Stimulated activated CD8-positive, alpha-beta memory T cell treated with anti-CD3 and anti-CD28 coated beads, Interleukin-12 subunit alpha, Interleukin-12 subunit beta, amount 100 ng/mL, for 24 hours (primary cell): ENCODE results near the gene TASP1.
"Not testable (repeated sequence)": the region's sequence is repeated elsewhere in the genome, so short reads cannot be mapped to it uniquely, and the experiment has no call there.

Source experiments
- DNase-seq: peaks from one replicate; pipeline ENCODE4 v3.0.0-alpha.2; 2020; ENCODE audit errors: extremely low read depth

The TASP1 gene

GRCh38 chr20:13400453-13400852 is 238.3 kb downstream of the TASP1 start:
- DNase-seq = no peak

GRCh38 chr20:13397300-13397724 is 241.4 kb downstream of the TASP1 start:
- no peak for DNase-seq

- DNase-seq = no peak
These were observed 241.9 kb downstream of the TASP1 start for GRCh38 chr20:13396826-13397225.

- no peak for DNase-seq
These were observed 242.7 kb downstream of the TASP1 start for GRCh38 chr20:13396022-13396421.

- no peak for DNase-seq
These were observed 243.5 kb downstream of the TASP1 start for GRCh38 chr20:13395232-13395631.

- no peak for DNase-seq
These were observed 246.3 kb downstream of the TASP1 start for GRCh38 chr20:13392391-13392790.

- no peak for DNase-seq
These were observed 249.6 kb downstream of the TASP1 start for GRCh38 chr20:13389115-13389514.

GRCh38 chr20:13384132-13384531 is 254.6 kb downstream of the TASP1 start:
- no peak for DNase-seq

GRCh38 chr20:13382786-13383185 is 255.9 kb downstream of the TASP1 start:
- no peak for DNase-seq

GRCh38 chr20:13380497-13381229 is 258.1 kb downstream of the TASP1 start:
- not testable (repeated sequence) for DNase-seq

GRCh38 chr20:13373400-13373799 is 265.3 kb downstream of the TASP1 start:
- DNase-seq = no peak

GRCh38 chr20:13364278-13365170 is 274.2 kb downstream of the TASP1 start:
- DNase-seq = no peak

- no peak for DNase-seq
These were observed 275.3 kb downstream of the TASP1 start for GRCh38 chr20:13363473-13363872.

GRCh38 chr20:13362165-13362564 is 276.6 kb downstream of the TASP1 start:
- not testable (repeated sequence) for DNase-seq

- DNase-seq = not testable (repeated sequence)
These were observed 279.8 kb downstream of the TASP1 start for GRCh38 chr20:13358936-13359335.

- DNase-seq = not testable (repeated sequence)
These were observed 280.9 kb downstream of the TASP1 start for GRCh38 chr20:13357782-13358181.

GRCh38 chr20:13356591-13356990 is 282.1 kb downstream of the TASP1 start:
- no peak for DNase-seq

GRCh38 chr20:13355941-13356486 is 282.7 kb downstream of the TASP1 start:
- DNase-seq = no peak

GRCh38 chr20:13355411-13355810 is 283.3 kb downstream of the TASP1 start:
- DNase-seq = no peak

GRCh38 chr20:13353261-13353945 is 285.3 kb downstream of the TASP1 start:
- no peak for DNase-seq

GRCh38 chr20:13349235-13349604 is 289.5 kb downstream of the TASP1 start:
- no peak for DNase-seq
